GM23338 (cell line): ENCODE data around the gene LRSAM1. TPM values are rescaled to one million over a fixed set of nuclear protein-coding genes. Genes with fewer than 3 reads are reported as not detected.

ENCODE experiments used
- ATAC-seq: fragments of 200-7000 bp; cut with Tn5 transposase; 3 replicates; pipeline ENCODE4 v1.9.1; 2020
- DNase-seq: peaks from one replicate; pipeline ENCODE4 v3.0.0-alpha.2; 2015; ENCODE audit warnings: low spot score
- H2AFZ ChIP-seq: fragments of 200-600 bp; sonication (generic); 2 replicates; pipeline ENCODE4 v1.8.0; 2016; ENCODE audit warnings: antibody characterized with exemption, mild to moderate bottlenecking, moderate library complexity
- H3F3A ChIP-seq: fragments of 200-600 bp; sonication (generic); replicated peaks from 2 replicates; pipeline ENCODE4 v1.8.0; 2017; ENCODE audit warnings: antibody characterized with exemption, mixed run types, low read depth
- H3K27ac ChIP-seq: fragments of 200-600 bp; sonication (generic); 2 replicates; pipeline ENCODE4 v1.6.1; 2016; ENCODE audit warnings: low read depth
- H3K27me3 ChIP-seq: fragments of 200-600 bp; sonication (generic); 2 replicates; pipeline ENCODE4 v1.8.0; 2016; ENCODE audit warnings: mild to moderate bottlenecking, mixed run types, moderate library complexity; ENCODE audit not compliant: insufficient read depth
- H3K36me3 ChIP-seq: fragments of 200-600 bp; sonication (generic); 2 replicates; pipeline ENCODE4 v1.8.0; 2016; ENCODE audit warnings: mild to moderate bottlenecking; ENCODE audit not compliant: insufficient read depth
- H3K4me1 ChIP-seq: fragments of 200-600 bp; sonication (generic); 2 replicates; pipeline ENCODE4 v1.8.0; 2016; ENCODE audit warnings: mild to moderate bottlenecking, moderate library complexity; ENCODE audit not compliant: insufficient read depth
- H3K4me2 ChIP-seq: fragments of 200-600 bp; sonication (generic); 2 replicates; pipeline ENCODE4 v1.7.1; 2017; ENCODE audit warnings: mixed run types
- H3K4me3 ChIP-seq: fragments of 200-600 bp; sonication (generic); 2 replicates; pipeline ENCODE4 v1.6.1; 2016; ENCODE audit warnings: mixed run types
- H3K79me2 ChIP-seq: fragments of 200-600 bp; sonication (generic); replicated peaks from 2 replicates; pipeline ENCODE4 v1.8.0; 2017; ENCODE audit warnings: mild to moderate bottlenecking; ENCODE audit not compliant: insufficient read depth
- H3K9me2 ChIP-seq: fragments of 200-600 bp; sonication (generic); 2 replicates; pipeline ENCODE4 v1.8.0; 2017; ENCODE audit not compliant: insufficient read depth
- H4K20me1 ChIP-seq: fragments of 200-600 bp; sonication (generic); replicated peaks from 2 replicates; pipeline ENCODE4 v1.8.0; 2017; ENCODE audit warnings: mild to moderate bottlenecking; ENCODE audit not compliant: insufficient read depth
- H3K27ac Mint-ChIP-seq: 2 replicates; pipeline ENCODE4 v1.8.0; 2020; ENCODE audit warnings: inconsistent platforms, mild to moderate bottlenecking, moderate library complexity, mixed read lengths
- H3K27me3 Mint-ChIP-seq: 3 replicates; pipeline ENCODE4 v1.8.0; 2022; ENCODE audit warnings: low read depth, mild to moderate bottlenecking, moderate library complexity, mixed read lengths, inconsistent platforms; ENCODE audit not compliant: insufficient read depth, poor library complexity
- H3K36me3 Mint-ChIP-seq: 3 replicates; pipeline ENCODE4 v1.8.0; 2021; ENCODE audit warnings: low read depth, mild to moderate bottlenecking, inconsistent platforms, moderate library complexity, mixed read lengths
- H3K4me1 Mint-ChIP-seq: 3 replicates; pipeline ENCODE4 v1.8.0; 2020; ENCODE audit warnings: mild to moderate bottlenecking, inconsistent platforms, mixed read lengths
- H3K4me3 Mint-ChIP-seq: 3 replicates; pipeline ENCODE4 v1.8.0; 2021; ENCODE audit warnings: moderate library complexity, mild to moderate bottlenecking, inconsistent platforms, mixed read lengths
- H3K9me3 Mint-ChIP-seq: 3 replicates; pipeline ENCODE4 v1.8.0; 2020; ENCODE audit warnings: moderate library complexity, mild to moderate bottlenecking, inconsistent platforms, mixed read lengths
- CREB1 ChIP-seq: fragments of 250-450 bp; sonication (Bioruptor Pico); IDR thresholded peaks from 2 replicates; pipeline ENCODE4 v1.5.0; 2020; ENCODE audit warnings: low read depth, mild to moderate bottlenecking, moderate library complexity
- NANOG ChIP-seq: IDR thresholded peaks from 2 replicates; pipeline ENCODE4 v1.6.1; 2016; ENCODE audit warnings: antibody characterized with exemption, borderline replicate concordance
- ZNF331 ChIP-seq: fragments of 250-450 bp; sonication (Bioruptor Pico); IDR thresholded peaks from 2 replicates; pipeline ENCODE4 v1.5.0; 2020; ENCODE audit warnings: low read depth, mild to moderate bottlenecking, moderate library complexity
- polyA plus RNA-seq: library from polyadenylated mRNA; unstranded; fragments of >200 nt; fragmentation: Nextera tagmentation; extraction: Ambion mirVana; gene quantifications from 2 replicates; pipeline ENCODE4 v1.2.1, GENCODE V29; 2016
- total RNA-seq: library from RNA; depleted of rRNA; stranded (reverse); fragments of >200 nt; shearing (Covaris generic); gene quantifications from 2 replicates; pipeline ENCODE4 v1.2.3, GENCODE V29; 2014
- TF ChIP-seq, protein P1 (sequence below): IDR thresholded peaks from 2 replicates; pipeline ENCODE4 v1.6.1; 2016; ENCODE audit warnings: antibody characterized with exemption
- TF ChIP-seq, protein P2 (sequence below): fragments of 250-450 bp; sonication (Bioruptor Pico); IDR thresholded peaks from 2 replicates; pipeline ENCODE4 v1.5.0; 2020; ENCODE audit warnings: mild to moderate bottlenecking, moderate library complexity

Gene LRSAM1
- total and polyA plus RNA-seq, 2 experiments from 2014 or later = 12.8 to 21.9 TPM

DNA sequence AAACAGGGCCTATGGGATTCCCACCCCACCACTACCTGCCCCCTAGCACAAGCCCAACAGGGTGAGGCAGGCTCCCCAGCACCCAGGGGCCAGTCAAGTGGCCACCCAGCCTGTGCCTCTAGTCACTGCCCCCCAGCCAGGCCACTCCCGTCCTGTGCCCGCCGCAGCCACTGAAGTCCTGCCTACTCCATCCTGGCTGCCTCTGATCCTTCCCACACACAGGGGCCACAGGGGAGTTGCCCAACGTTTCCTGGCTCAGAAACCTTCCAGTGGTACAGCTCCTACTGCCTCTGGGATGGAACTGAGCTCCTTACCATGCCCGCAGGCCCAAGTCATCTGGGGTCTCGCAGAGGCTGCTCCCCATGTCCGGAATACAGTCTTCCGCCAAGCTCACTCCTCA lies 90.6 kb downstream of the LRSAM1 start:
- Histone ChIP-seq H3K36me3 (no peaks in the 10 kb centered on the region), H3K4me3 (no peak overlapping the region), H3F3A (no peaks in the 10 kb centered on the region), H4K20me1 (no peaks in the 10 kb centered on the region; the same call in 1 of the 2 replicates), H3K4me2 (no peak overlapping the region), H3K9me2 (no peaks in the 10 kb centered on the region), H3K27me3 (no peaks in the 10 kb centered on the region), H3K4me1 (peaks cover 20% of the 10 kb centered on the region), H3K27ac (no peak overlapping the region), H3K79me2 (peaks cover 46% of the 10 kb centered on the region), H2AFZ (no peak overlapping the region)
- TF ChIP-seq, protein P1, sequence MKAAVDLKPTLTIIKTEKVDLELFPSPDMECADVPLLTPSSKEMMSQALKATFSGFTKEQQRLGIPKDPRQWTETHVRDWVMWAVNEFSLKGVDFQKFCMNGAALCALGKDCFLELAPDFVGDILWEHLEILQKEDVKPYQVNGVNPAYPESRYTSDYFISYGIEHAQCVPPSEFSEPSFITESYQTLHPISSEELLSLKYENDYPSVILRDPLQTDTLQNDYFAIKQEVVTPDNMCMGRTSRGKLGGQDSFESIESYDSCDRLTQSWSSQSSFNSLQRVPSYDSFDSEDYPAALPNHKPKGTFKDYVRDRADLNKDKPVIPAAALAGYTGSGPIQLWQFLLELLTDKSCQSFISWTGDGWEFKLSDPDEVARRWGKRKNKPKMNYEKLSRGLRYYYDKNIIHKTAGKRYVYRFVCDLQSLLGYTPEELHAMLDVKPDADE = no peak
- TF ChIP-seq NANOG = no peak
- TF ChIP-seq ZNF331 = no peak
- TF ChIP-seq, protein P2, sequence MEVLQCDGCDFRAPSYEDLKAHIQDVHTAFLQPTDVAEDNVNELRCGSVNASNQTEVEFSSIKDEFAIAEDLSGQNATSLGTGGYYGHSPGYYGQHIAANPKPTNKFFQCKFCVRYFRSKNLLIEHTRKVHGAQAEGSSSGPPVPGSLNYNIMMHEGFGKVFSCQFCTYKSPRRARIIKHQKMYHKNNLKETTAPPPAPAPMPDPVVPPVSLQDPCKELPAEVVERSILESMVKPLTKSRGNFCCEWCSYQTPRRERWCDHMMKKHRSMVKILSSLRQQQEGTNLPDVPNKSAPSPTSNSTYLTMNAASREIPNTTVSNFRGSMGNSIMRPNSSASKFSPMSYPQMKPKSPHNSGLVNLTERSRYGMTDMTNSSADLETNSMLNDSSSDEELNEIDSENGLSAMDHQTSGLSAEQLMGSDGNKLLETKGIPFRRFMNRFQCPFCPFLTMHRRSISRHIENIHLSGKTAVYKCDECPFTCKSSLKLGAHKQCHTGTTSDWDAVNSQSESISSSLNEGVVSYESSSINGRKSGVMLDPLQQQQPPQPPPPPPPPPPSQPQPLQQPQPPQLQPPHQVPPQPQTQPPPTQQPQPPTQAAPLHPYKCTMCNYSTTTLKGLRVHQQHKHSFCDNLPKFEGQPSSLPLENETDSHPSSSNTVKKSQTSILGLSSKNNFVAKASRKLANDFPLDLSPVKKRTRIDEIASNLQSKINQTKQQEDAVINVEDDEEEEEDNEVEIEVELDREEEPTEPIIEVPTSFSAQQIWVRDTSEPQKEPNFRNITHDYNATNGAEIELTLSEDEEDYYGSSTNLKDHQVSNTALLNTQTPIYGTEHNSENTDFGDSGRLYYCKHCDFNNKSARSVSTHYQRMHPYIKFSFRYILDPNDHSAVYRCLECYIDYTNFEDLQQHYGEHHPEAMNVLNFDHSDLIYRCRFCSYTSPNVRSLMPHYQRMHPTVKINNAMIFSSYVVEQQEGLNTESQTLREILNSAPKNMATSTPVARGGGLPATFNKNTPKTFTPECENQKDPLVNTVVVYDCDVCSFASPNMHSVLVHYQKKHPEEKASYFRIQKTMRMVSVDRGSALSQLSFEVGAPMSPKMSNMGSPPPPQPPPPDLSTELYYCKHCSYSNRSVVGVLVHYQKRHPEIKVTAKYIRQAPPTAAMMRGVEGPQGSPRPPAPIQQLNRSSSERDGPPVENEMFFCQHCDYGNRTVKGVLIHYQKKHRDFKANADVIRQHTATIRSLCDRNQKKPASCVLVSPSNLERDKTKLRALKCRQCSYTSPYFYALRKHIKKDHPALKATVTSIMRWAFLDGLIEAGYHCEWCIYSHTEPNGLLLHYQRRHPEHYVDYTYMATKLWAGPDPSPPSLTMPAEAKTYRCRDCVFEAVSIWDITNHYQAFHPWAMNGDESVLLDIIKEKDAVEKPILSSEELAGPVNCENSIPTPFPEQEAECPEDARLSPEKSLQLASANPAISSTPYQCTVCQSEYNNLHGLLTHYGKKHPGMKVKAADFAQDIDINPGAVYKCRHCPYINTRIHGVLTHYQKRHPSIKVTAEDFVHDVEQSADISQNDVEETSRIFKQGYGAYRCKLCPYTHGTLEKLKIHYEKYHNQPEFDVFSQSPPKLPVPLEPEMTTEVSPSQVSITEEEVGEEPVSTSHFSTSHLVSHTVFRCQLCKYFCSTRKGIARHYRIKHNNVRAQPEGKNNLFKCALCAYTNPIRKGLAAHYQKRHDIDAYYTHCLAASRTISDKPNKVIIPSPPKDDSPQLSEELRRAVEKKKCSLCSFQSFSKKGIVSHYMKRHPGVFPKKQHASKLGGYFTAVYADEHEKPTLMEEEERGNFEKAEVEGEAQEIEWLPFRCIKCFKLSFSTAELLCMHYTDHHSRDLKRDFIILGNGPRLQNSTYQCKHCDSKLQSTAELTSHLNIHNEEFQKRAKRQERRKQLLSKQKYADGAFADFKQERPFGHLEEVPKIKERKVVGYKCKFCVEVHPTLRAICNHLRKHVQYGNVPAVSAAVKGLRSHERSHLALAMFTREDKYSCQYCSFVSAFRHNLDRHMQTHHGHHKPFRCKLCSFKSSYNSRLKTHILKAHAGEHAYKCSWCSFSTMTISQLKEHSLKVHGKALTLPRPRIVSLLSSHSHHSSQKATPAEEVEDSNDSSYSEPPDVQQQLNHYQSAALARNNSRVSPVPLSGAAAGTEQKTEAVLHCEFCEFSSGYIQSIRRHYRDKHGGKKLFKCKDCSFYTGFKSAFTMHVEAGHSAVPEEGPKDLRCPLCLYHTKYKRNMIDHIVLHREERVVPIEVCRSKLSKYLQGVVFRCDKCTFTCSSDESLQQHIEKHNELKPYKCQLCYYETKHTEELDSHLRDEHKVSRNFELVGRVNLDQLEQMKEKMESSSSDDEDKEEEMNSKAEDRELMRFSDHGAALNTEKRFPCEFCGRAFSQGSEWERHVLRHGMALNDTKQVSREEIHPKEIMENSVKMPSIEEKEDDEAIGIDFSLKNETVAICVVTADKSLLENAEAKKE (CRISPR knock-in tag) = no peak
- TF ChIP-seq CREB1 (CRISPR knock-in tag) = no peak
- H3K9me3 Mint-ChIP-seq = no peaks in the 10 kb centered on the region
- H3K27ac Mint-ChIP-seq = no peak overlapping the region
- no peaks in the 10 kb centered on the region for H3K36me3 Mint-ChIP-seq
- H3K4me3 Mint-ChIP-seq = no peak overlapping the region
- peaks cover 33% of the 10 kb centered on the region for H3K4me1 Mint-ChIP-seq
- H3K27me3 Mint-ChIP-seq = peaks cover 11% of the 10 kb centered on the region
- ATAC-seq (no peak), DNase-seq (no peak)

DNA sequence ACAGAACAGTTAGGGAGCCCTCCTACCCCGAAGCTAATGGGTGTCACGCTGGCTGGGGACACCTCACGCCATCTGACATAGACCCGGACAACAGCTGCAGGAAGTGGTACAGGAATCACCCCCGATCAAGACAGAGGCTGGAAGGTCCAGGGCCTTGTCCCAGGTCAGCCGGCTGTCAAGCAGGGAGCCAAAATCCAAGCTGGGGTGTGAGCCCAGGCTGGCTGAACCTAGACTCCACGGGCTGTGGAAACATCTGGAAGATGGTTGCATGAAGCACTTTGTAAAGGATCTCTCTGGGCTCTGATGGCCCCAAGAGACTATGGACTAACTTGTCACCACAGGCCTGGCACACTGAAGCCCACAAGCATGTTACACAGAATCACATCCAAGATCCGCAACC lies 91.9 kb downstream of the LRSAM1 start:
- Histone ChIP-seq H3K36me3 (no peaks in the 10 kb centered on the region), H3K4me1 (peaks cover 11% of the 10 kb centered on the region), H4K20me1 (no peaks in the 10 kb centered on the region; the same call in 1 of the 2 replicates), H3K9me2 (no peaks in the 10 kb centered on the region), H3K27ac (no peak overlapping the region), H3K4me2 (no peak overlapping the region), H2AFZ (no peak overlapping the region), H3K79me2 (peaks cover 46% of the 10 kb centered on the region), H3K4me3 (no peak overlapping the region), H3K27me3 (no peaks in the 10 kb centered on the region), H3F3A (no peaks in the 10 kb centered on the region)
- Mint-ChIP-seq H3K4me1 (peaks cover 19% of the 10 kb centered on the region), H3K27me3 (peaks cover 9% of the 10 kb centered on the region), H3K9me3 (no peaks in the 10 kb centered on the region), H3K36me3 (no peaks in the 10 kb centered on the region), H3K4me3 (no peak overlapping the region), H3K27ac (no peak overlapping the region)
- ATAC-seq (no peak), DNase-seq (no peak)
- TF ChIP-seq, protein P1 = no peak
